ENCODE results near the gene PLD1.
A peak's percentile ranks its signal among the peaks of the same experiment; 100 is the strongest.

GRCh38 chr3:171704002-171704401 is 106.3 kb downstream of the PLD1 start:
- TF ChIP-seq, protein P1, sequence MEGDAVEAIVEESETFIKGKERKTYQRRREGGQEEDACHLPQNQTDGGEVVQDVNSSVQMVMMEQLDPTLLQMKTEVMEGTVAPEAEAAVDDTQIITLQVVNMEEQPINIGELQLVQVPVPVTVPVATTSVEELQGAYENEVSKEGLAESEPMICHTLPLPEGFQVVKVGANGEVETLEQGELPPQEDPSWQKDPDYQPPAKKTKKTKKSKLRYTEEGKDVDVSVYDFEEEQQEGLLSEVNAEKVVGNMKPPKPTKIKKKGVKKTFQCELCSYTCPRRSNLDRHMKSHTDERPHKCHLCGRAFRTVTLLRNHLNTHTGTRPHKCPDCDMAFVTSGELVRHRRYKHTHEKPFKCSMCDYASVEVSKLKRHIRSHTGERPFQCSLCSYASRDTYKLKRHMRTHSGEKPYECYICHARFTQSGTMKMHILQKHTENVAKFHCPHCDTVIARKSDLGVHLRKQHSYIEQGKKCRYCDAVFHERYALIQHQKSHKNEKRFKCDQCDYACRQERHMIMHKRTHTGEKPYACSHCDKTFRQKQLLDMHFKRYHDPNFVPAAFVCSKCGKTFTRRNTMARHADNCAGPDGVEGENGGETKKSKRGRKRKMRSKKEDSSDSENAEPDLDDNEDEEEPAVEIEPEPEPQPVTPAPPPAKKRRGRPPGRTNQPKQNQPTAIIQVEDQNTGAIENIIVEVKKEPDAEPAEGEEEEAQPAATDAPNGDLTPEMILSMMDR (IDR thresholded peaks at IDR 0.05; ENCODE audit: low read depth, low read length, poor library complexity, severe bottlenecking): peak; percentile 71
- no peak for TF ChIP-seq EZH2phosphoT487 (IDR thresholded peaks at IDR 0.05; ENCODE audit: borderline replicate concordance, low read length)
